Measurements from ENCODE around the gene SLC29A1. TPM values are rescaled to one million over a fixed set of nuclear protein-coding genes. Genes with fewer than 3 reads are reported as not detected.

Gene SLC29A1
- polyA plus RNA-seq, 3 donors: 33.0 to 34.2 (median 33.0) TPM

GRCh38 chr6:44234101-44235025, 11.0 kb downstream of the SLC29A1 start:
- no peak for DNase-seq (ENCODE audit: low read depth in 3 of 3, low spot score in 2 of 3)

GRCh38 chr6:44235269-44235668, 11.9 kb downstream of the SLC29A1 start:
- DNase-seq (ENCODE audit: low read depth in 3 of 3, low spot score in 2 of 3): no peak

- no peak for DNase-seq (ENCODE audit: low read depth in 3 of 3, low spot score in 2 of 3)
Observed at GRCh38 chr6:44235891-44236516, 12.6 kb downstream of the SLC29A1 start.

DNA sequence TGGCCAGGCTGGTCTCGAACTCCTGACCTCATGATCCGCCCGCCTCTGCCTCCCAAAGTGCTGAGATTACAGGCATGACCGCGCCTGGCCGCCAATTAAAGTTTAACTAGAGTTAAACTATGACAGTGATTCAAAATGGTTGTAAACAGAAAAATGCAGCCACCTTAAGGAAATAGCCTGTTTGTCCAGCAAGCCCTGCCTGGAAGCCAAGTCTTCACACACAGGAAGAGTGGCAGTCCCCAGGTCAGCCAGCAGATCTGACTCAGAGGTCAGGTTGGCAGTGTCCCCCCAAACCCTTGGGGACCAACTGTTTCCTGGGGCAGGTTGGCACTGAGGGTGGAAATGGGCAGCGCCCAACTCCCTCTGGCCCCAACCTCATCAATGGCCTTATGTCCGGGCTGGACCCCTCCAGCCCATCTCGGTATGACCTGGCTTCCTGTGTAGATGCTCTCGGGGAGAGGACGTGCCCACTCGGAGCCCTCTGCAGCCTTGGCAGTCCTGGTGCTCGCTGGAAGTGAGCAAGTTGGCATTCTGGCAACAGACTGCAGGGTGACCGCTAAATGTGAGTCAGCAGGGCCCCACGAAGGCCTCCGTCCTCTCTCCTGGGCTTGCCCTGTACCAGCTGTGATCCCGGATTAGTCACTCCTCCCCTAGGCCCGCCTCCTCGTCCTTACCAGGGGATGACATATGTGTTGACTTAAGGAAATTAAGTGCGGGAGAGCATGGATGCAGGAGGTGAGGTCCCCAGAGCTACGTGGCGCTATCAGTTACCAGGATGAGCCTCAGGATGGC, 13.8 kb downstream of the SLC29A1 start:
- peak in 1 of 3 donors; percentile 80 for DNase-seq (ENCODE audit: low read depth in 3 of 3, low spot score in 2 of 3)

GRCh38 chr6:44237813-44238433, 14.5 kb downstream of the SLC29A1 start:
- no peak for DNase-seq (ENCODE audit: low read depth in 3 of 3, low spot score in 2 of 3)

DNA sequence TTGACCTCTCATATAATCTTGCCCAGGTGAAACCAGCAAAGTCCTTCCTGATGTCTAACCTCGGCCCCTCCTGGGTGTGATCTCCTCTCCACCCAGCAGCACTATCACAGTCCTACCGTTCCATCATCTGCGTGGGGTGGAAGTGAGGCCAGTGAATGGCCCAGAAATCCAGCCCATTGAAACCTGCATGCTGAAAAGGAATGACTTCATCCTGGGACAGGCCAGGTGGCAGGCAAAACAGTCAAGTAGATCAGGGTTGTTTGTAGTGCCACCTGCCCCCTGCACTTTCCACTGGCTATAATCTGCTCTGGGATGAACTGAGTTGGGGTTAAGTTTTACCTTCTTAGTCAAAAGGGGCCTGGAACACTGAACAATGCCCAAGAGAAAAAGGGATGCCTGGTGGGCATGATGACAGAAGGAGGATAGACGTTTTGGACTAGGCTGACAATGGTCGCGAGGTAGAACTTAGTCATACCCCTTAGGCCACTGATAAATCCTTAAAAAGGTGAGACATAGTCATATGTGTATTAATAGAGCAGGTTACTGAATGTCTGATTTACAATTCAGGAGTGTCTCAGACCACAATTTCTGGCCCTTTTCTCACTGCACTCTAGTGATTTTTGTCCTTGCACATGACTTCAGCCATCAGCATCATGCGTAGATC, 15.4 kb downstream of the SLC29A1 start:
- DNase-seq (ENCODE audit: low read depth in 3 of 3, low spot score in 2 of 3): no peak

DNA sequence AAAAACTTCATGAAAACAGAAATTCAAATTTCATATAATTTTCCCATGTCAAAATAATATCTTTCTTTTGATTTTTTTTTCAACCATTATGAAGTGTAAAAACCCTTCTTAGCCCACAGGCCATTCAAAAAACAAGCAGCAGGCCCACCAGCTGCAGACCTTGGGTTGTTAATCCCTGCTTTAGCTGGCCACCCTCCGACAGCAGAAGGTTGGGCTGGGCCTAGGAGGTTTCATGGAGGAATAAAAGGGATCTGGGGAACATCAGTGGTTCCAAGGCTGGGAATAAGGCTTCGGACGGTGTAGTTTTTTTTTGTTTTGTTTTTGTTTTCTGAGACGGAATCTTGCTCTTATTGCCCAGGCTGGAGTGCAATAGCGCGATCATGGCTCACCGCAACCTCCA, 19.9 kb downstream of the SLC29A1 start:
- no peak for DNase-seq (ENCODE audit: low read depth in 3 of 3, low spot score in 2 of 3)

DNA sequence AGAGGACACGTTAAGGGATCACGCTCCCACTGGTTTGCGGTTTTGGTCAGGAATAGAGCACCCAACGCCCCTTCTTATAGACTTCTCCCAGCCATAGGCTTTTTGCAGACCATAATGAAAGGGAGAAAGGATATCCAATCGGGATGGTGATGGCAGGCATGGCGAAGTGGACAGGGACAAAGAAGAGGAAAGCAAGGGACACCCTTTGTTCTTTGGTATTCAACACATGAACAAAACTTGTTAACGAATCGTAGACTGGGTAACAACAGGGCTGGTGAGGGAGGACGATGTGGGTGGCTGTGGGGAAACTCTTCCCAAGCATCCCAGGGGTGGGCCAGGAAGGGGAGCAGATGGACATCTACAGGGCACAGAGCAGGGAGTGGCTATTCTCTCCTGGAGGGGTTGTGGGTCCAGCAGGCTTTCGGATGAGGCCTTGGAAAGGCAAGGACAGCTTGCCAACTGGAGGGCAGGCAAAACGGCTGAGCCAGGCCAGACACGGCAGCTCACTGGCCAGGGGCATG, 22.1 kb downstream of the SLC29A1 start:
- DNase-seq (ENCODE audit: low read depth in 3 of 3, low spot score in 2 of 3): no peak

GRCh38 chr6:44245912-44246662, 22.7 kb downstream of the SLC29A1 start:
- DNase-seq (ENCODE audit: low read depth in 3 of 3, low spot score in 2 of 3): peak in 1 of 3 donors; percentile 72

DNA sequence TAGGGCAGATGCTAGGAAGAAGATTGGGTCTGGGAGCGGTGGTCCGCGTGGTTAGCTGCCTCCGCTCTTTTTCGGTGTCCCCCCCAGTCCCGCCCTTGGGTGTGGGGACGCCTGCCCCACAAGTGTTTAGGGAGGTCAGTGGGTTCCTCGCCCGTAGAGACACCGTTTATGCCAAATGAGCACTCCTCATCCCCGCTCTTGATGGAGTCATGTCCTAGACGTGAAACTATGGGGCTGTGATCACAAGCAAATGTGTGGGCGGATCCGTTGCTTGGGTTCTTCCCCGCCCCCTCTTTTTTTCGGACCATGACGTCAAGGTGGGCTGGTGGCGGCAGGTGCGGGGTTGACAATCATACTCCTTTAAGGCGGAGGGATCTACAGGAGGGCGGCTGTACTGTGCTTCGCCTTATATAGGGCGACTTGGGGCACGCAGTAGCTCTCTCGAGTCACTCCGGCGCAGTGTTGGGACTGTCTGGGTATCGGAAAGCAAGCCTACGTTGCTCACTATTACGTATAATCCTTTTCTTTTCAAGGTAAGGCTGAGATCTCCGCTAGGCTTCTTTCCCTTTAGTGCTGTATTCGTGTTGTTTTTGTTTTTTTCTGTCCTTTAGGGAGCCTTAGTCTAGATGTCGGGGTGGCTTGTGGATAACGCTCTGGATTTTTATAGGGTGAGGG, 23.4 kb downstream of the SLC29A1 start, which contains the start of gene HSP90AB1:
TSS of gene HSP90AB1 (plus strand) at position 439 of the 675 bp plus-strand sequence. CDS start 1,529 bp downstream, outside the sequence.
- peak in 2 of 3 donors; percentile 92 to 94 for DNase-seq (ENCODE audit: low read depth in 3 of 3, low spot score in 2 of 3)

- no peak for DNase-seq (ENCODE audit: low read depth in 3 of 3, low spot score in 2 of 3)
Observed at GRCh38 chr6:44247338-44248302, 24.2 kb downstream of the SLC29A1 start.

DNA sequence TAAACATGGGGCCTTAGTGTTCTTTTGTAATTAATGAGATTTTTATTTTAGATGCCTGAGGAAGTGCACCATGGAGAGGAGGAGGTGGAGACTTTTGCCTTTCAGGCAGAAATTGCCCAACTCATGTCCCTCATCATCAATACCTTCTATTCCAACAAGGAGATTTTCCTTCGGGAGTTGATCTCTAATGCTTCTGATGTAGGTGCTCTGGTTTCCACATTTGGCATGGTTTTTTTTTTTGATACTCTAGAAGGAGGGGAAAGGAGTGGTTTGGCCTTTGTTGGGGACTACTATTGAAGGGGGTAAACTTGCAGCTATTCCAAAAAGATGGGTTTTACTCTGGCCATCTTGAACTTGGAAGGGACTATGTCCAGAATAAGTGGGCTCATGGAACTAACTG, 25.2 kb downstream of the SLC29A1 start:
- DNase-seq (ENCODE audit: low read depth in 3 of 3, low spot score in 2 of 3): no peak

- no peak for DNase-seq (ENCODE audit: low read depth in 3 of 3, low spot score in 2 of 3)
Observed at GRCh38 chr6:44249082-44249748, 25.8 kb downstream of the SLC29A1 start.

DNA sequence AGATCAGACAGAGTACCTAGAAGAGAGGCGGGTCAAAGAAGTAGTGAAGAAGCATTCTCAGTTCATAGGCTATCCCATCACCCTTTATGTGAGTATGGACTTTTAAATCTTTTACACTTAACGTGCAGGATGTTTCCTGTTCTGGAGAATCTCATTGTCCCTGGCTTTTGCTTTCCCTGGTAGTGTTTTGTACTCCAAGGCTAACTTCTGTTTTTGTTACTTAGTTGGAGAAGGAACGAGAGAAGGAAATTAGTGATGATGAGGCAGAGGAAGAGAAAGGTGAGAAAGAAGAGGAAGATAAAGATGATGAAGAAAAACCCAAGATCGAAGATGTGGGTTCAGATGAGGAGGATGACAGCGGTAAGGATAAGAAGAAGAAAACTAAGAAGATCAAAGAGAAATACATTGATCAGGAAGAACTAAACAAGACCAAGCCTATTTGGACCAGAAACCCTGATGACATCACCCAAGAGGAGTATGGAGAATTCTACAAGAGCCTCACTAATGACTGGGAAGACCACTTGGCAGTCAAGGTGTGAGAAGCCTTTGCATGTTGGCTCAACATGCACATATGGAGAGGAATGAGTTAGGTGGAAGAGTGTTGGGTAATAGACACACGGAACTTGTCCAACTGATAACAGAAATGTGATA, 26.8 kb downstream of the SLC29A1 start:
- DNase-seq (ENCODE audit: low read depth in 3 of 3, low spot score in 2 of 3): no peak

DNA sequence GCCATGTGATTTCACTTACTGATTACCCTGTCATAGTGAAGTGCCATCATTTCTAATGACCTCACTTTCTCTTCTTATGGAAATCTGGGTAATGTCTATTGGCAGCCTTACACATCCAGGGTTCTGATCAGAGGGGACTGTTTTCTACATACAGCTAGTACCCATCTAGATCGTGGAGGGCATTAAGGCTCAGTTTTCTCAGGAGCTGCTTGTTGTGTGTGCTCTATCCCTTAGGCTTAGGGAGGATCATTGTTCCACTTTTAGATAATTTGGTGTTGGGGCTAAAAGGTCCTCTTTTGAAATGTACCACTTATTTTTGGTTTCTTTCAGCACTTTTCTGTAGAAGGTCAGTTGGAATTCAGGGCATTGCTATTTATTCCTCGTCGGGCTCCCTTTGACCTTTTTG, 27.3 kb downstream of the SLC29A1 start:
- no peak for DNase-seq (ENCODE audit: low read depth in 3 of 3, low spot score in 2 of 3)

Measured in right renal cortex interstitium (tissue), 3 donors.